Neutrophil (primary cell): ENCODE results near the gene PSG1.
"Not testable (repeated sequence)": the region's sequence is repeated elsewhere in the genome, so short reads cannot be mapped to it uniquely, and the experiment has no call there.

Experiments
- H3K27ac ChIP-seq: fragments of 200-600 bp; sonication (generic); 2 replicates; pipeline ENCODE4 v1.5.1; 2016; ENCODE audit warnings: mild to moderate bottlenecking, moderate library complexity
- H3K27me3 ChIP-seq: fragments of 200-600 bp; sonication (generic); 2 replicates; pipeline ENCODE4 v1.6.0; 2016; ENCODE audit warnings: mild to moderate bottlenecking
- H3K36me3 ChIP-seq: fragments of 200-600 bp; sonication (generic); 2 replicates; pipeline ENCODE4 v1.5.1; 2017
- H3K4me1 ChIP-seq, 2 experiments: fragments of 200-600 bp in 1 of 2; sonication (generic) in 1 of 2; 1 replicate in 1 of 2; 2 replicates in 1 of 2; pipeline versions ENCODE4 v1.5.1 to v1.6.1; 2013 to 2016; ENCODE audit warnings: low read depth in 1 of 2, low read length in 1 of 2, mild to moderate bottlenecking in 1 of 2, moderate library complexity in 1 of 2; ENCODE audit not compliant: control insufficient read depth in 1 of 2, insufficient read depth in 1 of 2
- H3K4me3 ChIP-seq, 2 experiments: fragments of 200-600 bp in 1 of 2; sonication (generic) in 1 of 2; 1 replicate in 1 of 2; 2 replicates in 1 of 2; pipeline ENCODE4 v1.5.1; 2013 to 2016; ENCODE audit warnings: low read depth in 1 of 2, low read length in 1 of 2, mild to moderate bottlenecking in 1 of 2, moderate library complexity in 1 of 2
- H3K9me3 ChIP-seq: fragments of 200-600 bp; sonication (generic); 2 replicates; pipeline ENCODE4 v1.5.1; 2016
- CTCF ChIP-seq: fragments of 200-600 bp; sonication (generic); IDR thresholded peaks from 2 replicates; pipeline ENCODE4 v1.5.1; 2016; ENCODE audit warnings: antibody characterized with exemption

The PSG1 gene

GRCh38 chr19:42850981-42851717, 28.4 kb downstream of the PSG1 start:
- Histone ChIP-seq H3K27me3 (no peaks in the 10 kb centered on the region), H3K9me3 (no peaks in the 10 kb centered on the region), H3K27ac (no peak overlapping the region), H3K36me3 (no peaks in the 10 kb centered on the region), H3K4me3 (no peak overlapping the region), H3K4me1 (no peaks in the 10 kb centered on the region)
- TF ChIP-seq CTCF: no peak

DNA sequence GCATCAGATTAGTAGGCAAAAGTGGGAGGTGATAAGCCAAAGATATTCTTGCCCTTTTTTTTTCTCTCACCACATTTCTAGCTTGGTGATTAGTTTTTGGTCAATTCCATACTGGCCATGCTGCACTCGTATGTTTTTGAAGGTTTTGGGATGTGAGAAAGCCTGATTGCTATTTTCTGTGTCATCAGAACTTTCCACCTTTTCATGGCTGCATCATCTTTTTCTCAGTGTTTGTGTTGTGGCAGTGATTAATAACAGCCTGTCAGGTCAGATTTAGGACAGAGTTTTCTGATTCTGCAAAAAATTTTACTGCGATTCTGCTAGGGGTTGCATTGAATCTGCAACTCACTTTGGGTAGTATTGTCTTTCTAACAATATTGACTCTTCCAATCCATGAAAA, 32.9 kb downstream of the PSG1 start:
- H3K9me3 ChIP-seq: no peaks in the 10 kb centered on the region
- no peak overlapping the region for H3K4me3 ChIP-seq
- H3K36me3 ChIP-seq: no peaks in the 10 kb centered on the region
- H3K27me3 ChIP-seq: no peaks in the 10 kb centered on the region
- H3K4me1 ChIP-seq: no peaks in the 10 kb centered on the region
- no peak for TF ChIP-seq CTCF
- no peak overlapping the region for H3K27ac ChIP-seq

GRCh38 chr19:42843631-42844030, 35.9 kb downstream of the PSG1 start:
- not testable (repeated sequence) for H3K4me3 ChIP-seq, H3K27ac ChIP-seq, H3K4me1 ChIP-seq, H3K9me3 ChIP-seq, H3K27me3 ChIP-seq, H3K36me3 ChIP-seq

GRCh38 chr19:42832746-42833442, 46.6 kb downstream of the PSG1 start:
- not testable (repeated sequence) for H3K4me3 ChIP-seq, H3K9me3 ChIP-seq, H3K4me1 ChIP-seq, H3K27ac ChIP-seq, H3K36me3 ChIP-seq, H3K27me3 ChIP-seq

- not testable (repeated sequence) for H3K4me1 ChIP-seq, H3K36me3 ChIP-seq, H3K27ac ChIP-seq, H3K27me3 ChIP-seq, H3K9me3 ChIP-seq, H3K4me3 ChIP-seq
Observed at GRCh38 chr19:42832023-42832680, 47.4 kb downstream of the PSG1 start.

GRCh38 chr19:42831221-42832019, 48.1 kb downstream of the PSG1 start:
- no peak for TF ChIP-seq CTCF
- Histone ChIP-seq H3K4me1 (no peaks in the 10 kb centered on the region), H3K9me3 (no peaks in the 10 kb centered on the region), H3K27me3 (no peaks in the 10 kb centered on the region), H3K36me3 (no peaks in the 10 kb centered on the region), H3K4me3 (no peak overlapping the region), H3K27ac (no peak overlapping the region)

- H3K36me3 ChIP-seq, H3K27me3 ChIP-seq, H3K27ac ChIP-seq, H3K4me1 ChIP-seq, H3K9me3 ChIP-seq, H3K4me3 ChIP-seq: not testable (repeated sequence)
Observed at GRCh38 chr19:42821306-42821977, 58.1 kb downstream of the PSG1 start.

GRCh38 chr19:42819960-42820650, 59.4 kb downstream of the PSG1 start:
- not testable (repeated sequence) for H3K9me3 ChIP-seq, H3K36me3 ChIP-seq, H3K27me3 ChIP-seq, H3K27ac ChIP-seq, H3K4me1 ChIP-seq, H3K4me3 ChIP-seq
